ENCODE measurements around the gene PSMA2.

- TF ChIP-seq POLR2A (IDR thresholded peaks at IDR 0.05): no peak
- TF ChIP-seq CTCF (IDR thresholded peaks at IDR 0.05): no peak
- TF ChIP-seq EP300 (IDR thresholded peaks at IDR 0.05): peak in 1 of 4 donors; percentile 71
- TF ChIP-seq POLR2AphosphoS5 (IDR thresholded peaks at IDR 0.05): no peak
These were observed 48.0 kb downstream of the PSMA2 start for GRCh38 chr7:42883950-42884349.
